GM18517 (cell line): ENCODE data around the gene TMEM184B.

Experiments
- ATAC-seq: cut with Tn5 transposase; IDR thresholded peaks from one replicate; pipeline ENCODE4 v1.9.1; 2021; ENCODE audit warnings: mild to moderate bottlenecking, moderate library complexity; ENCODE audit not compliant: unreplicated experiment

TMEM184B gene

DNA sequence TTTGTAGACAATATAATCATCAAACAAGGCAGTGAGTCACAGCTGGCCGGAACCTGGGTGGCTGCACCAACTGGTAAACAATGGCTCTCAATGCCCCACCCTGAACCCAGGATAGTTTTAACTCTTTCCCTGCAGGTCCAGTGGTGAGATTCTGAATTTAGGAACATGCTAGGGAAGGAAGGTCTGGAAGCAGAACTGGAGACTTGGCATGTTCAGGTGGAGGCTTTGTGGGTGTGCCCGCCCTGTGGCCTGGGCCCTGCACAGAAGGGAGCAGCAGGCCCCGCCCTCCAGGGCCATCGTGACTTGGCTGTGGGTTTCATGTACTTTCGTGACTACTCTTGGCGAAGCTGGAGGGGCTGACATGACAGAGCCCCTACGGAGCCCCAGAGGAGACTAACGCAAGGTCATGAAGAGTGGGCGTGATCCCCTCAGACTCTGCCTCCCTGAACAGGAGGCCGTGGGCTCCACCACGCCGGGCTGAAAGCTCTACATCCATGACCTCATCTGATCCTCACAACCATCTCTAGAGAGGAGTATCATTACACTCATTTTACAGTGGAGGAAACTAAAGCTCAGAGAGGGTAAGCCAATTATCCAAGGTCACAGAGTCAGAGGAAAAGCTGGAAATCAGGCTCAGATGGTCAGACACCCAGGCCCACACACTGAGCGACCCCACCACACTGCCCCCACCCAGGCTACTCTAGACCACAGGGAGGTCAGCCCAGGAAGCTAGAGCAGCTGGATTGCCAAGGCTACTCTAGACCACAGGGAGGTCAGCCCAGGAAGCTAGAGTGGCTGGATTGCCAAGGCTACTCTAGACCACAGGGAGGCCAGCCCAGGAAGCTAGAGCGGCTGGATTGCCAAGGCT is 43.7 kb downstream of the TMEM184B start:
- no peak for ATAC-seq

DNA sequence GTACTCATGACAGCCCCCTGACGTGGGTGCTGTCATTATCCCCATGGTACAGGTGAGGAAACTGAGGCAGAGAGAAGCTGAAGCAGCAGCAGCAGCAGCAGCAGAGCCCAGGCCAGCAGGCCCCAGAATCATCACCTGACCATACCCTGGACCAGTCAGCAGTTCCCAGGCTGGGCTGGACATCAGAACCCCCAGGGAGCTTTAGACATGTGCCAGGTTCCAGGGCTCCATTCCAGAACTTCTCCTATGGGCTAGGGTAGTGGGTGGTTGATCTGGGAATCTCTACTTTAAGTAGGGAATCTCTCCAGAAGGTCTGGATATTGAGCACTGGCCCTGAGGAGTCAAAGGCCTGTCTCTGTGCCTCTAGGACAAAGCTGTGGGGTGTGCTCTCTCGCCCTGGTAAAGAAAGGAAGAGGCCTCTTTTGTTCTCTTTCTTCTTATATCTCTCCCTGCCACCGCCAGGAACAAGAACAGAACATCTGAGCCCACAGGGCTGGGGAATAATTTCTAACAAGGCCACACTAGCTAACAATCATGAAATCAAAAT is 44.4 kb downstream of the TMEM184B start:
- no peak for ATAC-seq

GRCh38 chr22:38226853-38227649 is 45.8 kb downstream of the TMEM184B start:
- no peak for ATAC-seq

DNA sequence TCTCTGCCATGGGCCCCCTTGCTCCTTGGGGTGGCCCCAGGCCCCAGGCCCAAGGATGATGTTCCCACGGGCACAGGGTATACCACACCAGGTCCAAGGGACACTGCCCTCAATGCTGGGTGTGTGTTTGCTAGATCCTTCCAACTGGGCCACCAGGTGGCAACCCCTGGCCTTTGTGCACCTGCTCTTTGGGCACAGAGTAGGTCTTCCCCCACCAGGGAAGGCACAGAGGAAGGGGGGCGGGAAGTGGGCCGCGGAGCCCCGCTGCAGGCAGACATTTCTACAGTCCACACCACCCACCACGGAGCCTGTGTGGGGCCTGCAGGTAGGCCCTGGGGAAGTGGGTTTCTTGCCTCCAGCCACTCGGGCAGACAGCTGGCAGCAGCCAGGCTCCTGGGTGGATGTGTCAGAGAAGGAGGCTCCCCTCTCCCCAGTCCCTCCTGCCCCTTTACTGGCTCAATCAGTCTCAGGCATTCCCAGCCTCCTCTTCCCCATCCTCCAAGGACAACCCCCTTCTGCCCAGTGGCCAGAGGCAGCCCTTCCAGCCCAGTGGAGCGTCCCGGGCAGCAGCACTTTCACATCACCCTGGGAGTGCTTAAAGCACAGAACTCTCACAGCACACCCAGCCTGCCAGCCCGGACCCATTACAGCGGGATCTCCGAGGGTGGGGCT is 49.4 kb downstream of the TMEM184B start:
- ATAC-seq = no peak

DNA sequence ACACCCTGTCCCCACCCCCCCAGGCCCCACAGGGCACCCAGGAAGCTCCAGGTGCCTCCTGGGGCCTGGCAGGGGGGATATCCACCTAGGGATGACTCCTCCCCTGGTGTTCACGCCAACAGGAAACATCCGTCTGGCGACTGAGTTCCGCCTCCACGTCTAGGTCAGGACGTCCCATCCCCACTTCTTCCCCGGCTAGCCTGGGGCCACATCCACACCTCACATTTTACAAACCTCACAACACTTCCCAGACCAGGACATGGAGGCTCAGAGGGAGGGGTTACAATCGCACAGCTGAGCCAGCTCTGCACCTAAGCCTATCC is 50.1 kb downstream of the TMEM184B start:
- no peak for ATAC-seq

- no peak for ATAC-seq
Measured at GRCh38 chr22:38221908-38222796, 50.7 kb downstream of the TMEM184B start.

- ATAC-seq = no peak
Measured at GRCh38 chr22:38221407-38221806, 51.4 kb downstream of the TMEM184B start.

DNA sequence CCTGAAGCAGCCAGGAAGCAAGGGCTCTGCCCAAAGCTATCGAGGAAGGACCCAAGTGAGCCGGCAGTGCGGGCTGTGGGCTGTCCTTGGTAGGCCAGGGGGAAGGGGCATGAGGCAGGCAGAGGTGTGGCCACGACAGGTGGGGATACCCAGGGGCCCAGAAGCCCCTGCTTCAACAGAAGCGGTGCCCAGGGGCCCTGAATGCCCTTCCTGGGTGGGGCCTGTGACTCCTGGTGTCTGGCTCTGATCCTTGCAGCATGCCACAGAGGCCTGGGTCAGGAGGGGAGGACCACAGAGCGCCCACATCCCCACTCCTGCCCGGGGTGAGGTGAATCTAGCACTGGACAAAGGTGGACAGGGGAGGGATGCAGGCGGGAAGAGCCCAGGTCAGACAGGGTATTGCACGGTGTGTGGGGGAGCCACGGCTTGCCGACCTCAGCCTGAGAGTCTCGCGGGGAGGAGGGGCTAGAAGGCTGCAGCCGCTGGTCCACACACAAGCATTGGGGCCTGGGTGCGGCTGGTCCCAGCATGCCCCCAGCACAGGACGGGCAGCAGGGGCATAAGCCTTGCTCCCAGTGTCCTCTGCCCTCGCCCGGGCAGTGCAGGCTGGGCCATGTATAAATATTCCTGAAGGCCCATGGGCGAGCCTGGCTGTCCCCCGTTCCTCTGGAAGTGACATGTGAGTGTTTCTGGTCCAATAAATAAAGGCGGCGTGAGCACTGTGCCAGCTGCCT is 52.0 kb downstream of the TMEM184B start:
- ATAC-seq = no peak

DNA sequence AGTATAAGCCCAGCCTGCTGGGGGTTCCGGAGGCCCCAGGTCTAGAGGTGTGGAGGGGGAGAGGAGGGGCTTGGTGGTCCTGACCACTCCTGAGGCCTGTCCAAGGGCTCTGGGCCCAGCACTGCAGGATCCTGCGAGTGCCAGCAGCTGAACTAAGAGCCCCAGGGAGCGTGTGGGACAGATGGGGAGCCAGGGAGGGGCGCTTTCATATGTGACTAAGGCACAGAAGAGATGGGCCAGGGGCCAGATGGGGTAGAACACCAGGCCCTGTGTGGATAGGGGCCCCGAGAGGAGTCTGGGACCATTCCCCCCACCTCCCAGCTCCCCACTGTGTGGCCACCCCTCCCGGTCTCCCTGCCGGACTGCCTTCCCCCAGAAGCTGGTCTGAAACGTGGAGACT is 52.6 kb downstream of the TMEM184B start:
- no peak for ATAC-seq

DNA sequence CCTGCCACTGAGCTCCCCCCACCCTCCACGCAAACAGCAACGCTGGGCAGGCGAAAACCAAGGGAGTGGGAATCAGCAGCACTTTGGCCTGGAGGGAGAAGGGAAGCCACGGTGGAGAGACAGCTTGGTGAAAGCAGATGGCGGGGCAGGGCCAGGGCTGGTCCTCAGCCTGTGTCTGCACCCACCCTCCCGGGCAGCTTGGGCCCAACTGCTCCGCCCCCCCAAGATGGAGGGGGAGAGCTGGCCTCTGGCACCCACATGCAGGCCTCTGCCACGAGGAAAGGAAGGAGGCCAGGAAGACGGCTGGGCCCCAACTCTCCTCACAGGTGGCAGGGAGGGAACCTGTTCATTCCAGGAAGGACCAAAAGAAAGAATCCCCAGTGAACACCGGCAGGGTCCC is 53.2 kb downstream of the TMEM184B start:
- no peak for ATAC-seq

DNA sequence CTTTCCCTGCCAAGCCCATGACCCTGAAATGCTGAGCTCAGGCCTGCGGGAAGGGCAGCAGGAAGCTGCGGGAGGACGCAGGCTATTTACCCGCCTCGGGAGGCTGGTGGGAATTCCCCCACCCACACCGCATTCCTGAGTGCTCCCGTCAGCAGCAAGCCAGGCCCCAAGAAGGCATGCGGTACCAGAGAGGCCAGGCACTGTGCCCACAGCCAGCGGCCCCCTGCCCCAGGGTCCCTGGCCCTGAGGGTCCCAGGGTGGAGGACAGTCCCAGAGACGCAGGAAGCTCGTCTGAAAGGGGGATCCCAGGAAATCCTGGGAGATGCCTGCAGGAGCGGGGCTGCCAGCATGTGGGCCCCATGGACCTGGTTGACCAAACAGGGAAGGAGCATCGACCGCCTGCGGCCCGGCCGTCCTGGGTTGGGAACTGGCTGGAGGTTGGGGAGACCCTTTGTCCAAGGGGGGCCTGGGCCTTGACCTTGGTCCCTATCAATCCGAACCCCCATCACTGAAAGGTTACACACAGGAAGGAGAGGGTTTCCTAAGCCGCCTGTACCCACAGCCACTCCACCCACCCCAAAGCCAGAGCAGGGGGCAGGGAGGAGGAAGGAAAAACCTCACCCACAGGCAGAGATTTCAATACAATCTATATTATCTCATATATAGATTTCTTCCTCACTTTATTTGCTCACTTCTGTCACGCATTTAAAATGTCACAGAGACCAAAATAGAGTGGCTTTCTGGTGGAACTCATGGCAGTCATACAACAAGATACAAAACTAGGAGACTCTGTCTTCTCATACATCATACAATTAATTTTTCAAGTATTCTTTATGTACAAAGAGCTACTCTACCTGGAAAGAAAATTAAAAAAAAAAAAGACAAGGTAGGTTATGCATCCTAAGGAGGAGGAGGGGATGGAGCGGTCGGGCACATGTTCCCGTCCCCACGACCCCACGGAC is 53.9 kb downstream of the TMEM184B start:
- no peak for ATAC-seq

- ATAC-seq = no peak
Measured at GRCh38 chr22:38215156-38216038, 57.4 kb downstream of the TMEM184B start.

DNA sequence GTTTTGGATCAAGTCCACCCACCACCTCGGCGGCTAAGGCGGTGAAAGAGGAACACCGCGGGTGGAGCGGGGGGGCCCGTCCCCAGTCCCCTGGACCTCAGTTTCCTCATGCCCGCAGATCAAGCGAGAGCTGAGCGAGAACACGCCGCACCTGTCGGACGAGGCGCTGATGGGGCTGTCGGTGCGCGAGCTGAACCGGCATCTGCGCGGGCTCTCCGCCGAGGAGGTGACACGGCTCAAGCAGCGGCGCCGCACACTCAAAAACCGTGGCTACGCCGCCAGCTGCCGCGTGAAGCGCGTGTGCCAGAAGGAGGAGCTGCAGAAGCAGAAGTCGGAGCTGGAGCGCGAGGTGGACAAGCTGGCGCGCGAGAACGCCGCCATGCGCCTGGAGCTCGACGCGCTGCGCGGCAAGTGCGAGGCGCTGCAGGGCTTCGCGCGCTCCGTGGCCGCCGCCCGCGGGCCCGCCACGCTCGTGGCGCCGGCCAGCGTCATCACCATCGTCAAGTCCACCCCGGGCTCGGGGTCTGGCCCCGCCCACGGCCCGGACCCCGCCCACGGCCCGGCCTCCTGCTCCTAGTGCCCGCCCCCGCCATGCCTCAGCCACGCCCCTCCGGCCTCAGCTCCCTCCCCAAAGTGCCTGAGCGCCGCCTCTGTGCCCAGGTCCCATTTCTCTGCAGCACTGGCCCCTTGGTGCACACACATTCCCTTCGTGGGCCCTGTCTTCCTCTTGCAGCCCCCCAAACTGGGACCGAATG is 58.3 kb downstream of the TMEM184B start:
- no peak for ATAC-seq

GRCh38 chr22:38213990-38214301 is 58.9 kb downstream of the TMEM184B start:
- ATAC-seq = no peak

DNA sequence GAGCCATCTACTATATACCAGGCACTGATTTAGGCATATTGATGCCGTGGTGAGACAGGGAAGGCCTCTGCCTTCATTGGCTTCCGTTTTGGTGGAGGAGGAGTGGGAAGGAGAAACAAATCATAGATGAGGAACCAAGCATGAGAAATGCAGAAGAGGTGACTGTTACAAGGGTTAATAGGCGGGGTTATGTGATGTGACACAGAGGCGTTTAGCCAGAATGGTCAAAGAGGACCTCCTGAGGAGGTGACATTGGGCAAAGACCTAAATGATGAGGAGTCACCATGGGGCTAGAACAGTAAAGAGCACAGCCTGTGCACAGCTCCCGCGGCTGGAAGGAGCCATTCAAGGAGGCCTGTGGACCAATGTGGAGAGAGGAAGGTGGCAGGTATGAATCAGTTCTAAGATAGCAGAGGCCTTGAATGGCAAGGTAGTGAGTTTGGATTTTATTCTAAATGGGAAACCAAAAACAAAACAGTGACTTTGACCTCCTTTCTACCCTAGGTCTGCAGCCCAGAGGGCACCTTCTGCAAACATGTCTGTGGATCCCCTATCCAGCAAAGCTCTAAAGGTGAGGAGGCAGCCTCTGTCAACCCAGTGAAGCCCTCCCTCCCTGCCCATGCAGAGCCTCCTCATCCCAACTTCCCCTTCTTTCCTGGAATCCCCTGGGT is 59.4 kb downstream of the TMEM184B start:
- no peak for ATAC-seq

- ATAC-seq = no peak
Measured at GRCh38 chr22:38212442-38212841, 60.4 kb downstream of the TMEM184B start.

DNA sequence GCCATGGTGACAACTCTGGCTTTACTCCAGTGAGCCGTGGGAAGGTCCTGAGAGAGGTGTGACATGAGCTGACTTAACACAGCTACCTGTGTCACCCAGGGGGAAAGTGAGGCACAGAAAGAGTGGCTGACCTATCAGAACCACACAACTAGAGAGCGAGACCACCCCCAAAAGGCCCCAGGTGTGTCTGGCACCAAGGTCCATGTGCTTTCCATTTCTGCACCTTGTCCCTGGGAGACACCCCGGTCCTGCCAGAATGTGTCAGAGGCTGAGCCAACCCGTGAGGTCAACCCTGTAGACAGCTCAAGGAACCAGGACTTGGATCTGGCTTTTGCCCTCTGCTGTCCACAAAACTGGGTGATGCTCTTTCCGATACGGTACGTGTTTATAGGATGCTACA is 61.3 kb downstream of the TMEM184B start:
- ATAC-seq = no peak
